NCI-H526 (cell line): ENCODE measurements around the gene ERI3.
"Not testable (repeated sequence)": the region's sequence is repeated elsewhere in the genome, so short reads cannot be mapped to it uniquely, and the experiment has no call there.

Source experiments
- DNase-seq, 2 experiments: peaks; one replicate each; lab custom pipeline; 2025; lab: John Stamatoyannopoulos, UW

The ERI3 gene

DNA sequence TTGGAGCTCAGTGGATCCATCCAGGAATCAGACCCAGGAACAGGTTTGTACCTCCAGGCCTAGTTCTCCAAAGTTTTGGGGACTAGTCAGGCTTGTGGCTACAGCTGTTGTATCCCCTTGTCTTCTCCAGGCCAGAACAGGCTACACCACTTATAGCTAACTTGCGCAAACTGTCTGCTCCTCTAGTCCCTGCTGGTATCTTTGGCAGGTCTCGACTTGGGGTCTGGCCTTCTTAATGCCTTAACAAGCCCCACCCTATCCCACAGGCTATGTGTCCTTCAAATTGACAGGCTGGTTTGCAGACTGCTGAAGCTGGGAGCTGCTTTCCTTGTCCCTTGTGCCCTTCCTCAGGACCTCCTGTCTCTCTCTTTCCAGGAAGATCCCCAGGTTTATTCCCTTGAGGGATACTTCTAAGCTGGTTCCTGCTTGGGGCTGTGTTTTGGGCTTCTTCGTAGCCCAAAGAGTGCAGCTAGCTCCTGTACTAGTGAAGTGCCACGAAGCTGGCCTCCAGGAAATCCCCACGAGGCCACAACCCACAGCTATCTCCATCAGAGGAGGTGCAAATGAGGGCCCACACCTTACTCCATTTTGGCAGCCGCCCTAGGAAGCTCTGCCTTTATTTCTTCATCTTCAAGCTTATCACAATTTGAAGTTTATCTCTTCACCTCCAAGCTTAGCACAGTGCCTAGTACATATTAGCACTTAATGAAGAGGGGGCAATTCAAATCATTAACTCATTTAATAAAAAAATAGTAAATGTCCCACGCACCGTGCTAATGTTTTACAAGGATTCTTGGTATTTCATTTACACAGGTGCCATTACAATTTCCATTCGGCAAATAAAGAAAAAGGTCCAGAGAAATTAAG is 142.5 kb downstream of the ERI3 start:
- DNase-seq: no peak

DNA sequence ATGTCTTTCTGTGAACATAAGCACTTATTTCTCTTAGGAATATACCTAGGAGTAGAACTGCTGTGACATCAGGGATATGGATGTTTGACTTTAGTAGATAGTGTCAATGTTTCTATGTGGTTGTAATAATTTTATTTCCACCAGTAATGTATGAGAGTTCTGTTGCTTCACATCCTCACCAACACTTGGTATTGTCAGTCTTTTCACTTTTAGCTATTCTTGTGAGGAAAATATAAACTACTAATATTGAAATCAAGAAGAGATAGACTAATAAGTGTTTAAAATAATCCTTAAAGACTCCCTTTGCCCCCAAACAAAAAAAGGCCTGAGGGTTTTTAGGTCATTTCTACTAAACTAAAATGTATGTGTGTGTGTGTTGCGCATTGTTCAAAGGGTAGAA is 144.5 kb downstream of the ERI3 start:
- DNase-seq: no peak

- DNase-seq: no peak
These were observed 146.8 kb downstream of the ERI3 start for GRCh38 chr1:44208226-44208625.

DNA sequence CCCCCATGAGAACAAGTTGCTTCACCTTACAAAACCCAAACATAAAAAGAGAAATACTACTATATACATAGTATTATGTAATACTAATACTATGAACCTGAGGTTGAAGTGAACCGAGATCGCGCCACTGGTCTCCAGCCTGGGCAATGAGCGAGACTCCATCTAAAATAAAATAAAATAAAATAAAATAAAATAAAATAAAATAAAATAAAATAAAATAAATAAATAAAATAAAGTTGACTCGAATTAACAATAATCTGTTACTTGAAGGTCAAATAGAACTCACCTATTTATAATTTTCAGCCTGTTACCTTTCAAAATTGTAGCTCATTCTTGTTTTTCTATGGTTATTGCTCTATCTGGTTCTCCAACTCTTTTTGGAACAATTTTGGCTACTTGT is 148.5 kb downstream of the ERI3 start:
- not testable (repeated sequence) for DNase-seq

GRCh38 chr1:44200336-44200735 is 154.7 kb downstream of the ERI3 start:
- no peak for DNase-seq

GRCh38 chr1:44174630-44175029 is 180.4 kb downstream of the ERI3 start:
- no peak for DNase-seq
